Stimulated activated CD4-positive, alpha-beta T cell treated with anti-CD3 and anti-CD28 coated beads, Interleukin-2, amount 100 ng/mL, for 4 hours (primary cell): Measurements from ENCODE around the gene ABCC5.
A peak's percentile ranks its signal among the peaks of the same experiment; 100 is the strongest.
"Not testable (repeated sequence)": the region's sequence is repeated elsewhere in the genome, so short reads cannot be mapped to it uniquely, and the experiment has no call there.

Experiments used
- DNase-seq: peaks from one replicate; pipeline ENCODE4 v3.0.0-alpha.2; 2020; ENCODE audit warnings: low read depth

The ABCC5 gene

GRCh38 chr3:183892610-183893214 is 125.0 kb downstream of the ABCC5 start:
- no peak for DNase-seq

- no peak for DNase-seq
Observed at GRCh38 chr3:183885766-183886165, 131.9 kb downstream of the ABCC5 start.

- DNase-seq = peak; percentile 93
Observed at GRCh38 chr3:183884427-183885296, 133.0 kb downstream of the ABCC5 start, which contains the start of gene PARL. TSS of gene PARL (minus strand) at chr3:183884880. CDS start at chr3:183884846, 34 bp downstream.

GRCh38 chr3:183884097-183884426 is 133.6 kb downstream of the ABCC5 start:
- DNase-seq = no peak

- DNase-seq = no peak
Observed at GRCh38 chr3:183883291-183884096, 134.2 kb downstream of the ABCC5 start.

- no peak for DNase-seq
Observed at GRCh38 chr3:183880121-183880520, 137.6 kb downstream of the ABCC5 start.

- no peak for DNase-seq
Observed at GRCh38 chr3:183879243-183879642, 138.4 kb downstream of the ABCC5 start.

- no peak for DNase-seq
Observed at GRCh38 chr3:183878071-183878470, 139.6 kb downstream of the ABCC5 start.

- DNase-seq = not testable (repeated sequence)
Observed at GRCh38 chr3:183877227-183877626, 140.5 kb downstream of the ABCC5 start.

- no peak for DNase-seq
Observed at GRCh38 chr3:183875411-183875810, 142.3 kb downstream of the ABCC5 start.

- no peak for DNase-seq
Observed at GRCh38 chr3:183873914-183874313, 143.8 kb downstream of the ABCC5 start.

- DNase-seq = no peak
Observed at GRCh38 chr3:183871541-183871940, 146.1 kb downstream of the ABCC5 start.

GRCh38 chr3:183870563-183870962 is 147.1 kb downstream of the ABCC5 start:
- no peak for DNase-seq
